ENCODE results near the gene BANP.
"Not testable (repeated sequence)": the region's sequence is repeated elsewhere in the genome, so short reads cannot be mapped to it uniquely, and the experiment has no call there.

BANP gene

GRCh38 chr16:88086571-88087516 lies 135.6 kb downstream of the BANP start:
- no peak for DNase-seq (ENCODE audit: low read depth, low spot score)

GRCh38 chr16:88087517-88087877 lies 136.3 kb downstream of the BANP start:
- DNase-seq (ENCODE audit: low read depth, low spot score): no peak

GRCh38 chr16:88088161-88088581 lies 136.9 kb downstream of the BANP start:
- DNase-seq (ENCODE audit: low read depth, low spot score): no peak

- not testable (repeated sequence) for DNase-seq (ENCODE audit: low read depth, low spot score)
Observed at GRCh38 chr16:88088611-88089010, 137.4 kb downstream of the BANP start.

DNA sequence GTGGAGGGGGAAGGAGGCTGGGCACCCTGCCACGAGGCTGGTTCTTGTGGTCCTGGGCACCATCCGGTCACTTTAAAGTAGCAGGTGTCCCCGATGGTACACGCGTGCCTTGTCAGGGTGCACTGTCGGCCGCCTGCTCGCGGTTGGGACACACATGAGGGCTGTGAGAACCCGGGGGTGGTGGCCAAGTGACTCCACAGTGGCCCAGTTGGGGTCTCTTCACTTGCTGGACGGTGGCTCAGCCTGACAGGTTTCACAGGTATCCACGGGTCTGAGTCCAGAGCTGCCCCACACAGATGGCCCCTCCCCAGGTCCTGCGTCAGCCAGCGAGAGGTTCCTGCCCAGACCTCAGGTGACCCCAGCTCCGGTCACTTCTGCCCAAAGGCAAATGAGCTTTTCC lies 137.8 kb downstream of the BANP start:
- not testable (repeated sequence) for DNase-seq (ENCODE audit: low read depth, low spot score)

GRCh38 chr16:88089632-88090376 lies 138.6 kb downstream of the BANP start:
- DNase-seq (ENCODE audit: low read depth, low spot score): not testable (repeated sequence)

DNA sequence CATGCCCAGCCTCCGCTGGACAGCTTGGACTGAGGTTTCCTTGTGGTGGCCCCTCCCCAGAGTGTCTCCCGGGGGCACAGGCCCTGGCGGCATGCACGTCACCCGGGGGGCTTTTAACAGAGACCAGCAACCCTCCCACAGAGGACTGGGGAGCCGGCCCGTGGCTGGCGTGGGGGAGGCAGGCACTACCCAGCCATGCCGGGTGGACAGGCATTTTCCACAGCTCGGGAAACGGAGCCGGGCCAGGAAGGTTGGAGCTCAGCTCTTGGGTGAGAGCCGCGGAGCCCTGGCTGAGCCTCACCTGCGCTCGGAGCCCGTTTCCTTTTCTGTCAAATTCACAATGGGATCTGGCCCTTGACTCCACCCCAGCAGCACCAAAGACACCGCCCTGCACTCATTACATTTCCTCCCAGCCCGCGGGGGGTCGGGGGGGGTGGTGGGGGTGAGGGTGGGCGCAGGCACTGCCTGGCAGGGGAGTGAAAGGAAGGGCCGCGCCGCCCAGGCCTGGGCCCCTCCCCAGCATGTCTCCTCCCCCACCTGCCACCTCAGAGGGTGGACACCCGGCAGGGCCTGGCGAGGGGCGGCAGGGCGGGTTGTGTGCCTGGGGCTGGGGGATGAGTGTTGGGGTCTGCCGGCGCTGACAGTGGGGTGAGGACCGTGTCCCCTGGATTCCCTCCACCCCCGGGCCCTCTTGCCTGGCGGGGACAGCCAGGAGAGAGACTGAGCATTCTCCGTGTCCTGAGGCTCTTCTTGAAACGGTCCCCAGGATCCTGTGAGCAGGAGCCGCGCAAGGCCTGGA lies 139.3 kb downstream of the BANP start:
- not testable (repeated sequence) for DNase-seq (ENCODE audit: low read depth, low spot score)

DNA sequence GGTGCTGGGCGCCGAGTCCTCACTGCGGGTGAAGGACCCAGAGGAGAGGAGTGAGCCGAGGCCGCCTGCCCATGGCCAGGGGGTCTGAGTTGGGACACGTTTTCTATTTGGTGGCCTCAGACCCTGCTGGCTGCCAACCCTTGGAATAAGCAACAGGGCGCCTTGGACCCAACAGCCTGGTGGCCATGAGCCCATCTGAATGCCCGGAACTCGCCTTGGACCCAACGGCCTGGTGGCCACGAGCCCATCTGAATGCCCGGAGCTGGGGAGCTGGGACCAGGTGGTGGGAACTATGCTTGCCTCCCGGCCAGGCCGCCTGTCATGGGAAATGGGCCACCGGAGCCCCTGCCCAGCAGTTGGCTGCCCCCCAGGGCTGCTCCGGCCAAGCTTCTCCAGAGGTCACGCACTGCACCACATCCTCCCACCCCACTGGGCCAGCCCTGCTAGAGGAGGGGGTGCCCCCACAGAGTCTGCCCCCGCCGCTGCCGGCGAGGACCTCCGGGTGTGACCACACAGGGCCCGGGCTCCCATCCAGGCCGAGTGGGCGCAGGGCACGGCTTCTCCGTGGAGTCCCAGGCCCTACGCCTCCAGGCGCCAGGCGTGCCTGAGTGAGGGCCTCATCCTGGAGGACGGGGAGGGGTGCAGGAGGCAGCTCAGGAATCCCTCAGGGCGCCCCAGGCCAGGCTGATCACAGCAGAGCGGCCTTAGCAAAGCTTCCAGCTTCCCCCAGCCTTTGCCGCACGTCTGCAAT lies 140.2 kb downstream of the BANP start:
- not testable (repeated sequence) for DNase-seq (ENCODE audit: low read depth, low spot score)

GRCh38 chr16:88091972-88092302 lies 140.7 kb downstream of the BANP start:
- not testable (repeated sequence) for DNase-seq (ENCODE audit: low read depth, low spot score)

GRCh38 chr16:88092791-88093555 lies 141.7 kb downstream of the BANP start:
- DNase-seq (ENCODE audit: low read depth, low spot score): not testable (repeated sequence)

- DNase-seq (ENCODE audit: low read depth, low spot score): not testable (repeated sequence)
Observed at GRCh38 chr16:88093556-88094252, 142.5 kb downstream of the BANP start.

DNA sequence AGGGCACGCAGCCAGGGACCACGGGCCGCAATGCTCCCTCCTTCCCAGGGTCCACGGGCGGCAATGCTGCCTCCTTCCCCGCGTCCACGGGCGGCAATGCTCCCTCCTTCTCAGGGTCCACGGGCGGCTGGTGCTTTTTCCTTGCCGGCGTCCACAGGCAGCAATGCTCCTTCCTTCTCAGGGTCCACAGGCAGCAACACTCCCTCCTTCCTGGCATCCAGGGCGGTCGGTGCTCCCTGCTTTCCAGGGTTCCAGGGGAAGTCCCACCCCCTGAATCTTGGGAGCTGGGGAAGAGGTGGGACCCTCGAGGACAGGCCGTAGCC lies 143.0 kb downstream of the BANP start:
- DNase-seq (ENCODE audit: low read depth, low spot score): not testable (repeated sequence)

DNA sequence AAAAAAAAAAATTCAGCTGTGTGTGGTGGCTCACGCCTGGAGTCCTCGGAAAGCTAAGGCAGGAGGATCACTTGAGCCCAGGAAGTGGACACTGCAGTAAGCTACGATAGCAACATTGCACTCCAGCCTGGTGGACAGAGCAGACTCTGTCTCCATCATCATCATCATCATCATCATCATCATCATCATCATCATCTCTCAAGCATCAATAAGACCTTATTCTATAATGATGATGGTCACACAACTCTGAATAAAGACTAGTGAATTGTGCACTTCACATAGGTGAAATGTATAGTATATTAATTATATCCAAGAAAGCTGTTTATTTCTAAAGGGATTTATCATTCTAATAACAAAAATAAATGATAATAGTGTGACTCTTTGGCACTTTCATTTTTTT lies 143.7 kb downstream of the BANP start:
- not testable (repeated sequence) for DNase-seq (ENCODE audit: low read depth, low spot score)

GRCh38 chr16:88096659-88097058 lies 145.4 kb downstream of the BANP start:
- DNase-seq (ENCODE audit: low read depth, low spot score): not testable (repeated sequence)

- DNase-seq (ENCODE audit: low read depth, low spot score): not testable (repeated sequence)
Observed at GRCh38 chr16:88098731-88099562, 147.7 kb downstream of the BANP start.

DNA sequence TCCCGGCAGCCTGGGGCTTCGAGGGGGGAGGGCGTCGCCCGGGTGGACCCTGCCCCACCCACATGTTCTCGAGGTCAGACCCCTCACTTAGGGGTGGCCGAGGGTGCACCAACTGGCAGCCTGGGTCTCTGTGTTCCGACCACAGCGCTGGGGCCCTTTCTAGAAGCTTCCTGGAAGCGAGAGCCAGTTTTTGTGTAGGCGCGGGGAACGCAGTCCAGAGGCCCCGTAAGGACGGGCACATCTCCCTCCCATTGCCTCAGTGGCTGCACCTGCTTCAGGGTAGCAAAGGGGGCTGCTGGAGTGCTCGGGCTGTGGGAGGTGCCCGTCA lies 148.3 kb downstream of the BANP start:
- no peak for DNase-seq (ENCODE audit: low read depth, low spot score)

- DNase-seq (ENCODE audit: low read depth, low spot score): not testable (repeated sequence)
Observed at GRCh38 chr16:88099956-88100355, 148.7 kb downstream of the BANP start.

DNA sequence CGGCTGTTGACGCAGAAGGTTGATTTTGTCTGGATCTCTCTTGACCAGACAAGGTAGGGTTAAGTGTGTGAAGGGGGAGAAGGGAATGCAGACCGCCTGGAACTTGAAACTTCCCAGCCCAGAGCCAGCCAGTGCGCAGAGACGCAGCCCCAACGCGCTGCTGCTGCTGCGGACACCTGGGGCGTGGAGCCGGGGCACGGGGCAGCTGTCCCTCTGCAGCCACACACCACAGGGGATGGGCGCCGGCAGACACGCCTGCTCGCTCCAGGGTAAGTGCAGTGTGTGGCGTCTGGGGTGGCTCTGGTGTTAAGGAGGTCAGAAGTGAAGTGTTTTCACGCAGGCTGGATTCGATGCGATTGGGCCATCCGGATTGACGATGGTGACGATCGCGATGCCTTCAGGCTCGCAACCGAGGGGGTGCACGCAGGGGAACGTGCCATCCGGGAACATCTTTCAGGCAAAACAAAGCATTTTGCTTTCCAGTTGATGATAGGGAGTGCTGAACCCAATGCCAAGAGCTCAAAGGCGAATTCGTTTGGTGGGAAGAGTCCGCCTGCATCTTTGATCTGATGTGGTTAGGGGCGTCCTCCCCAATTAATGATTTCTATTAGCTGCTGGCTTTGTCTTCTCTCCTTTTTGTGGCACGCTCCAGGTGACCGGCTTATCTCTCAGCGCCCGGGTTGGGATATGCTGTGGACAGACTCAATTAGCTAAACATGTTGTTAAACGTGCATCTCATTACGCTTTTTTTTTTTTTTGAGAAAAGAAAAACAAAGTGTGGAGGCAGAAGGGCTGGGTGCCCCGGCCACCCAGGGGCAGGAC lies 149.8 kb downstream of the BANP start:
- not testable (repeated sequence) for DNase-seq (ENCODE audit: low read depth, low spot score)

All from brain pericyte (primary cell).